H1 (cell line): Measurements from ENCODE around the gene THEMIS. TPM values are rescaled to one million over a fixed set of nuclear protein-coding genes. Genes with fewer than 3 reads are reported as not detected.

ENCODE experiments used
- CHD7 ChIP-seq: fragments of 300-600 bp; sonication (generic); IDR thresholded peaks from 2 replicates; pipeline ENCODE4 v1.7.1; 2012; ENCODE audit warnings: low read length, moderate library complexity, mild to moderate bottlenecking, inconsistent platforms; ENCODE audit not compliant: insufficient replicate concordance
- EGR1 ChIP-seq: IDR thresholded peaks from 2 replicates; pipeline ENCODE4 v1.6.1; 2011; ENCODE audit warnings: low read depth, low read length, borderline replicate concordance
- polyA plus RNA-seq, 7 experiments: library from polyadenylated mRNA; depleted of rRNA in 3 of 7; stranded (reverse) in 5 of 7; unstranded in 2 of 7; fragments of >200 nt in 5 of 7; fragments of 200-250 nt in 2 of 7; gene quantifications; 1 replicate in 5 of 7; 2 replicates in 1 of 7; 4 replicates in 1 of 7; pipeline versions ENCODE4 v1.2.1 to v1.2.3, GENCODE V29; 2011 to 2013; ENCODE audit warnings: missing spikeins in 2 of 7, mixed read lengths in 2 of 7
- total RNA-seq: library from RNA; stranded (reverse); fragmentation: NEBNext Ultra II Directional; extraction: Animal tissue kit (Norgen Biotek cat#: 25700); gene quantifications from 2 replicates; pipeline ENCODE4 v1.2.1, GENCODE V29; 2021

THEMIS gene
- total and polyA plus RNA-seq, 2 of the 8 experiments (the other 6 are each of a cell fraction or from before 2014, with no cell fraction given), result not detected

DNA sequence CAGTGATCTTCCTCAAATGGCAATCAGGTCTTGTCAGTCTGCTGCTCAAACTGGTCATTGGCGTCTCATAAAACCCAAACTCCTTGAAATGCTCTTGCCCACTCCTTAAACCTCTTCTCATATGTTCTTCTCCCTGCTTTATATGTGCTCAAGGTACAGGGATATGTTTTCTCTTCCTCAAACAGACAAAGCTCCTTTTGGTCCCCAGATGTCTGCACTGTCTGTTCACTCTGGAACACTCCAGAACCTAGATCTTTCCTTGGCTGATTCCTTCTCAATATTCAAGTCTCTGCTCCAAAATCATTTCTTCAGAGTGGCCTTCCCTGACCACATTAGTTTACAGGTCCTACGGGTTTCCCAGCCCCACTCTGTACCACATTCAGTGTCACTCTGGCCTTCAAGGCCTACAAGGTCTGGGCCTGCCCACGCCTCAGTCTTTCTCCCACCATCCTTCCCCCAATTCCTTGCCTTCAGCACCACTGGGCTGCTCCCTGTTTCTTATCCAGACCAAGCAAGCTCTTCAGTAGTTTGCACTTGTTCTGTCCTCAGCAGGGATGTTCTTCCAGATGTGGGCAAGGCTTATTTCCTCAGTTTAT lies 9.0 kb downstream of the THEMIS start (continued):
- TF ChIP-seq CHD7 (no peak), EGR1 (no peak)
